Measurements from ENCODE around the gene DYRK1A.

- TF ChIP-seq CTCF (IDR thresholded peaks at IDR 0.05): no peak
- TF ChIP-seq POLR2A (IDR thresholded peaks at IDR 0.05; ENCODE audit: low read depth): no peak
Observed at GRCh38 chr21:37562920-37563640, 196.5 kb downstream of the DYRK1A start.

All from esophagus muscularis mucosa (tissue), 3 donors.